HEK293 (cell line): ENCODE measurements around the gene GPX4.

Experiments
- CTCF ChIA-PET: fragments of 350-600 bp; formaldehyde crosslinking; extraction: SDS; loops from one replicate; lab custom pipeline; 2021; ENCODE audit warnings: antibody characterized with exemption; lab: Yijun Ruan, JAX
- POLR2A ChIA-PET: fragments of 300-600 bp; formaldehyde crosslinking; extraction: SDS; loops from one replicate; lab custom pipeline; 2020; ENCODE audit warnings: antibody characterized with exemption, inconsistent platforms; lab: Yijun Ruan, JAX
- H3K27ac ChIP-seq: fragments of 200-500 bp; sonication (Bioruptor generic); 2 replicates; pipeline ENCODE4 v1.5.1; 2014; ENCODE audit warnings: low read depth, low read length, control low read depth, inconsistent platforms; ENCODE audit errors: extremely low read depth
- H3K36me3 ChIP-seq, 2 experiments: fragments of 200-500 bp in 1 of 2; sonication (Bioruptor generic) in 1 of 2; 1 replicate in 1 of 2; 2 replicates in 1 of 2; pipeline ENCODE4 v1.5.1; 2014 to 2017; ENCODE audit warnings: inconsistent platforms in 2 of 2, low read length in 2 of 2; ENCODE audit not compliant: control insufficient read depth in 2 of 2, insufficient read depth in 1 of 2
- H3K4me1 ChIP-seq: fragments of 200-500 bp; sonication (Bioruptor generic); 2 replicates; pipeline ENCODE4 v1.5.1; 2014; ENCODE audit warnings: mild to moderate bottlenecking, low read length, inconsistent platforms; ENCODE audit not compliant: control insufficient read depth, insufficient read depth
- H3K4me3 ChIP-seq: 2 replicates; pipeline ENCODE4 v1.5.1; 2011; ENCODE audit warnings: low read depth, mild to moderate bottlenecking, control low read depth, low read length, moderate library complexity
- H3K9me3 ChIP-seq: fragments of 200-500 bp; sonication (Bioruptor generic); 2 replicates; pipeline ENCODE4 v1.5.1; 2014; ENCODE audit warnings: low read depth, low read length, inconsistent platforms; ENCODE audit not compliant: control insufficient read depth, insufficient read depth
- EGR2 ChIP-seq: fragments of 450-650 bp; formaldehyde crosslinking; IDR thresholded peaks from 2 replicates; pipeline ENCODE4 v1.5.1; 2016; ENCODE audit warnings: low read depth, missing biosample characterization, missing genetic modification characterization
- GFI1B ChIP-seq: fragments of 450-650 bp; formaldehyde crosslinking; IDR thresholded peaks from 2 replicates; pipeline ENCODE4 v1.5.1; 2016; ENCODE audit warnings: missing biosample characterization, missing genetic modification characterization
- GLIS2 ChIP-seq: fragments of 450-650 bp; formaldehyde crosslinking; IDR thresholded peaks from 2 replicates; pipeline ENCODE4 v1.5.1; 2016; ENCODE audit warnings: missing biosample characterization, missing genetic modification characterization
- HOXD13 ChIP-seq: sonication (generic); formaldehyde crosslinking; IDR thresholded peaks from 2 replicates; pipeline ENCODE4 v1.8.0; 2022; ENCODE audit warnings: missing genetic modification reagents, borderline replicate concordance
- KLF17 ChIP-seq: fragments of 450-650 bp; formaldehyde crosslinking; IDR thresholded peaks from 2 replicates; pipeline ENCODE4 v1.5.1; 2016; ENCODE audit warnings: missing biosample characterization, missing genetic modification characterization
- YY1 ChIP-seq: fragments of 450-650 bp; formaldehyde crosslinking; IDR thresholded peaks from 2 replicates; pipeline ENCODE4 v1.5.1; 2018; ENCODE audit warnings: missing biosample characterization, missing genetic modification characterization
- ZBTB44 ChIP-seq: fragments of 450-650 bp; IDR thresholded peaks from 2 replicates; pipeline ENCODE4 v1.5.1; 2018; ENCODE audit warnings: missing biosample characterization, mild to moderate bottlenecking, missing genetic modification characterization
- ZFHX2 ChIP-seq: fragments of 450-650 bp; formaldehyde crosslinking; conservative IDR thresholded peaks from 2 replicates; pipeline ENCODE4 v1.5.1; 2016; ENCODE audit warnings: missing biosample characterization, missing genetic modification characterization
- ZFP3 ChIP-seq: fragments of 450-650 bp; formaldehyde crosslinking; IDR thresholded peaks from 2 replicates; pipeline ENCODE4 v1.5.1; 2016; ENCODE audit warnings: low read depth, missing biosample characterization, missing genetic modification characterization
- ZFP41 ChIP-seq: fragments of 450-650 bp; formaldehyde crosslinking; IDR thresholded peaks from 2 replicates; pipeline ENCODE4 v1.5.1; 2016; ENCODE audit warnings: missing biosample characterization, missing genetic modification characterization, borderline replicate concordance
- ZNF10 ChIP-seq: fragments of 450-650 bp; formaldehyde crosslinking; IDR thresholded peaks from 2 replicates; pipeline ENCODE4 v1.5.1; 2017; ENCODE audit warnings: missing biosample characterization, missing genetic modification characterization
- ZNF114 ChIP-seq: fragments of 450-650 bp; formaldehyde crosslinking; IDR thresholded peaks from 2 replicates; pipeline ENCODE4 v1.5.0; 2017; ENCODE audit warnings: missing biosample characterization, missing genetic modification characterization
- ZNF138 ChIP-seq: fragments of 450-650 bp; formaldehyde crosslinking; IDR thresholded peaks from 2 replicates; pipeline ENCODE4 v1.5.1; 2016; ENCODE audit warnings: missing biosample characterization, missing genetic modification characterization, borderline replicate concordance
- ZNF16 ChIP-seq: fragments of 450-650 bp; formaldehyde crosslinking; IDR thresholded peaks from 2 replicates; pipeline ENCODE4 v1.5.1; 2016; ENCODE audit warnings: low read depth, missing biosample characterization, missing genetic modification characterization
- ZNF184 ChIP-seq: fragments of 450-650 bp; IDR thresholded peaks from 2 replicates; pipeline ENCODE4 v1.5.1; 2018; ENCODE audit warnings: missing biosample characterization, mild to moderate bottlenecking, missing genetic modification characterization
- ZNF202 ChIP-seq: fragments of 450-650 bp; formaldehyde crosslinking; IDR thresholded peaks from 2 replicates; pipeline ENCODE4 v1.5.1; 2016; ENCODE audit warnings: missing biosample characterization, missing genetic modification characterization, borderline replicate concordance
- ZNF23 ChIP-seq: fragments of 450-650 bp; formaldehyde crosslinking; IDR thresholded peaks from 2 replicates; pipeline ENCODE4 v1.5.1; 2016; ENCODE audit warnings: missing biosample characterization, missing genetic modification characterization, borderline replicate concordance
- ZNF544 ChIP-seq: fragments of 450-650 bp; formaldehyde crosslinking; IDR thresholded peaks from 2 replicates; pipeline ENCODE4 v1.5.0; 2017; ENCODE audit warnings: missing biosample characterization, missing genetic modification characterization
- ZNF549 ChIP-seq: fragments of 450-650 bp; IDR thresholded peaks from 2 replicates; pipeline ENCODE4 v1.5.1; 2018; ENCODE audit warnings: missing biosample characterization, missing genetic modification characterization, mild to moderate bottlenecking, inconsistent platforms, moderate library complexity
- ZNF600 ChIP-seq: fragments of 450-650 bp; formaldehyde crosslinking; IDR thresholded peaks from 2 replicates; pipeline ENCODE4 v1.5.1; 2016; ENCODE audit warnings: missing biosample characterization, missing genetic modification characterization

The GPX4 gene

GRCh38 chr19:1080360-1081161 lies 23.2 kb upstream of the GPX4 start:
- CTCF ChIA-PET, result interaction anchor here (0.5 to 0.6 kb wide), 2 partner anchors 22 to 1244 kb away, joined by 3 read pairs; no protein-coding TSS in a partner anchor

GRCh38 chr19:1081301-1082164 lies 22.3 kb upstream of the GPX4 start:
- POLR2A ChIA-PET, result interaction anchor here (0.9 to 1.9 kb wide), 5 partner anchors 9 to 187 kb away, joined by 3 to 7 read pairs (median 5); partner anchors contain the start of genes CIRBP and GPX4
- TF ChIP-seq KLF17 (tag by site-specific recombination) (no peak), ZNF544 (tag by site-specific recombination) (no peak), GFI1B (no peak), ZNF16 (no peak), YY1 (tag by site-specific recombination) (no peak), ZFHX2 (tag by site-specific recombination) (peak; percentile 52), ZNF10 (tag by site-specific recombination) (no peak), ZNF23 (tag by site-specific recombination) (no peak), ZFP41 (no peak), ZNF184 (tag by site-specific recombination) (no peak), GLIS2 (tag by site-specific recombination) (peak; percentile 31; the same call in 1 of the 2 replicates), EGR2 (peak; percentile 42; the same call in 1 of the 2 replicates), ZNF549 (tag by site-specific recombination) (no peak), HOXD13 (CRISPR knock-in tag) (no peak)
- Histone ChIP-seq H3K36me3 (peaks cover 0 to 10% of the 10 kb centered on the region in 2 experiments; a peak in 1 of 3 replicates), H3K27ac (no peak overlapping the region), H3K4me1 (no peaks in the 10 kb centered on the region), H3K9me3 (no peaks in the 10 kb centered on the region), H3K4me3 (no peak overlapping the region)
- CTCF ChIA-PET, result interaction anchor here (0.5 to 0.6 kb wide), 3 partner anchors 17 to 1243 kb away, joined by 3 to 5 read pairs (median 3); no protein-coding TSS in a partner anchor

More at GRCh38 chr19:1080360-1081161, 23.2 kb upstream of the GPX4 start:
- peak; percentile 36; the same call in 1 of the 2 replicates for TF ChIP-seq ZNF600 (tag by site-specific recombination)
- TF ChIP-seq ZFP3 (tag by site-specific recombination), result no peak
- Histone ChIP-seq H3K4me3 (no peak overlapping the region), H3K9me3 (no peaks in the 10 kb centered on the region), H3K4me1 (no peaks in the 10 kb centered on the region), H3K27ac (no peak overlapping the region), H3K36me3 (peaks cover 0 to 5% of the 10 kb centered on the region in 2 experiments; a peak in 1 of 3 replicates)
- POLR2A ChIA-PET, result interaction anchor here (0.7 to 1.9 kb wide), 3 partner anchors 8 to 23 kb away, joined by 3 to 5 read pairs (median 3); partner anchors contain the start of gene GPX4

DNA sequence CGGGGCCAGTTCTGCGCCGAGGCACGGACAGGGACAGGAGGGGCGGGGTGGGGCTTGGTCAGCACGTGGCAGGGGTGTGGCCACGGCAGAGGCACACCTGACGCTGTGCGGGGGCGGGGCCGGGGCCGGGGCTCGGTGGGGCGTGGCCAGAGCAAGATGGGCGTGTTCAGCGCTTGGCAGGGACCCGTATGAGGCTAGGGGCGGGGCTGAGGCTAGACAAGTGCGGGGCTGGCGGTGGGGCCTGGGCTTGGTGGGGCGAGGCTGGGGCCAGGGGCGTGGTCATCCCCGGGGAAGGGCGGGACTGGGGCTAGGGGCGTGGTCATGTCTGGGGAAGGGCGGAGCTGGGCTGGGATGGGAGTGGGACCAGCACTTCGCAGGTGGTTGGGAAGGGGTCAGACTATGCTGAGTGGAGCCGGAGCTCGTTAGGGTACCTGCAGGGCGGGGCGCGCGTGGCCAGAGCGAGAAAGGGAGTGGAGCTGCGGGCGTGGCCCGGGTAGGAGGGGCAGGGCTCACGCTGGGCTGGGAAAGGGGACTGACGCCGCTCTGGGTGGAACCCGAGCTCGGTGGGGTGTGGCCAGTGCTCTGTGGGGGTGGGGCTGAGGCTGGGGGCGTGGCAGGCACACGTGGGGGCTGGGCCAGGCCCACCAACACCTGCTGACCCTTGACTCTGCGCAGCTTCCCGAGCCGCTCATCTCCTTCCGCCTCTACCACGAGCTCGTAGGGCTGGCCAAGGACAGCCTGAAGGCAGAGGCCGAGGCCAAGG lies 21.4 kb upstream of the GPX4 start:
- Histone ChIP-seq H3K4me3 (no peak overlapping the region), H3K36me3 (peaks cover 0 to 10% of the 10 kb centered on the region in 2 experiments; a peak in 1 of 3 replicates), H3K9me3 (no peaks in the 10 kb centered on the region), H3K27ac (no peak overlapping the region), H3K4me1 (no peaks in the 10 kb centered on the region)
- CTCF ChIA-PET, result interaction anchor here (0.5 to 0.6 kb wide), 3 partner anchors 18 to 291 kb away, joined by 3 to 5 read pairs (median 4); no protein-coding TSS in a partner anchor
- POLR2A ChIA-PET, result interaction anchor here (0.9 to 2.9 kb wide), 6 partner anchors 12 to 187 kb away, joined by 3 to 16 read pairs (median 4); partner anchors contain the start of genes CIRBP and GPX4
- TF ChIP-seq ZNF202 (tag by site-specific recombination) (no peak), ZNF114 (tag by site-specific recombination) (no peak), ZNF138 (tag by site-specific recombination) (no peak), KLF17 (tag by site-specific recombination) (peak; percentile 99), ZBTB44 (tag by site-specific recombination) (no peak)
